ENCODE measurements around the gene RBMS3. TPM values are rescaled to one million over a fixed set of nuclear protein-coding genes. Genes with fewer than 3 reads are reported as not detected.
A peak's percentile ranks its signal among the peaks of the same experiment; 100 is the strongest.

The RBMS3 gene
- total RNA-seq, 2 experiments from 2014 or later, result 1.0 TPM; not detected in 1

- intact Hi-C loops (cut with micrococcal nuclease; ENCODE audit: unreplicated experiment), result no loop called here
- no TSS peak for BruUV-seq (replicated peaks)
- peaks cover 33% of the 10 kb centered on the region for H3K4me1 ChIP-seq (ENCODE audit: insufficient read depth, low read length, poor library complexity, severe bottlenecking)
Observed at GRCh38 chr3:29416514-29416913, 135.6 kb downstream of the RBMS3 start.

GRCh38 chr3:29420106-29420505, 139.2 kb downstream of the RBMS3 start:
- no peak overlapping the region for H3K4me3 ChIP-seq (ENCODE audit: low read depth, low read length, poor library complexity, severe bottlenecking)
- CTCF ChIA-PET (ENCODE audit: unreplicated experiment), result no interaction called here
- H3K27ac ChIP-seq (ENCODE audit: low read depth, low read length, poor library complexity, severe bottlenecking), result no peak overlapping the region
- no peak overlapping the region for H3K4me2 ChIP-seq (ENCODE audit: low read length)
- H2AFZ ChIP-seq (ENCODE audit: low read length), result peak overlapping the region; percentile 33; the same call in 1 of the 2 replicates
- intact Hi-C loops (cut with micrococcal nuclease; ENCODE audit: unreplicated experiment), result no loop called here
- H4K20me1 ChIP-seq (ENCODE audit: insufficient read depth, low read length), result no peaks in the 10 kb centered on the region
- H3K9me3 ChIP-seq (ENCODE audit: low read length), result no peaks in the 10 kb centered on the region
- no peaks in the 10 kb centered on the region for H3K4me1 ChIP-seq (ENCODE audit: insufficient read depth, low read length, poor library complexity, severe bottlenecking)
- POLR2A ChIA-PET, result interaction anchor here (0.9 kb wide), 1 partner anchor 67 kb away, joined by 4 read pairs; no protein-coding TSS in a partner anchor
- H3K9me2 ChIP-seq (ENCODE audit: insufficient read depth, low read length), result no peaks in the 10 kb centered on the region
- TF ChIP-seq EZH2phosphoT487 (IDR thresholded peaks at IDR 0.05; ENCODE audit: borderline replicate concordance, low read depth, low read length), result no peak
- TF ChIP-seq, protein P1, sequence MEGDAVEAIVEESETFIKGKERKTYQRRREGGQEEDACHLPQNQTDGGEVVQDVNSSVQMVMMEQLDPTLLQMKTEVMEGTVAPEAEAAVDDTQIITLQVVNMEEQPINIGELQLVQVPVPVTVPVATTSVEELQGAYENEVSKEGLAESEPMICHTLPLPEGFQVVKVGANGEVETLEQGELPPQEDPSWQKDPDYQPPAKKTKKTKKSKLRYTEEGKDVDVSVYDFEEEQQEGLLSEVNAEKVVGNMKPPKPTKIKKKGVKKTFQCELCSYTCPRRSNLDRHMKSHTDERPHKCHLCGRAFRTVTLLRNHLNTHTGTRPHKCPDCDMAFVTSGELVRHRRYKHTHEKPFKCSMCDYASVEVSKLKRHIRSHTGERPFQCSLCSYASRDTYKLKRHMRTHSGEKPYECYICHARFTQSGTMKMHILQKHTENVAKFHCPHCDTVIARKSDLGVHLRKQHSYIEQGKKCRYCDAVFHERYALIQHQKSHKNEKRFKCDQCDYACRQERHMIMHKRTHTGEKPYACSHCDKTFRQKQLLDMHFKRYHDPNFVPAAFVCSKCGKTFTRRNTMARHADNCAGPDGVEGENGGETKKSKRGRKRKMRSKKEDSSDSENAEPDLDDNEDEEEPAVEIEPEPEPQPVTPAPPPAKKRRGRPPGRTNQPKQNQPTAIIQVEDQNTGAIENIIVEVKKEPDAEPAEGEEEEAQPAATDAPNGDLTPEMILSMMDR (conservative IDR thresholded peaks at IDR 0.05; ENCODE audit: low read length), result no peak
- H3K36me3 ChIP-seq (ENCODE audit: insufficient read depth, low read length), result no peaks in the 10 kb centered on the region
- BruUV-seq (replicated peaks), result no TSS peak
- no peak for DNase-seq (ENCODE audit: low spot score)
- H3K79me2 ChIP-seq (ENCODE audit: insufficient read depth, low read depth, low read length), result no peaks in the 10 kb centered on the region

More at GRCh38 chr3:29416514-29416913, 135.6 kb downstream of the RBMS3 start:
- Histone ChIP-seq H3K36me3 (ENCODE audit: insufficient read depth, low read length) (no peaks in the 10 kb centered on the region), H3K9me3 (ENCODE audit: low read length) (no peaks in the 10 kb centered on the region), H4K20me1 (ENCODE audit: insufficient read depth, low read length) (no peaks in the 10 kb centered on the region), H2AFZ (ENCODE audit: low read length) (peak overlapping the region; percentile 15; the same call in 1 of the 2 replicates), H3K9me2 (ENCODE audit: insufficient read depth, low read length) (no peaks in the 10 kb centered on the region), H3K4me2 (ENCODE audit: low read length) (no peak overlapping the region), H3K4me3 (ENCODE audit: low read depth, low read length, poor library complexity, severe bottlenecking) (no peak overlapping the region), H3K27ac (ENCODE audit: low read depth, low read length, poor library complexity, severe bottlenecking) (no peak overlapping the region), H3K79me2 (ENCODE audit: insufficient read depth, low read depth, low read length) (no peaks in the 10 kb centered on the region)
- CTCF ChIA-PET (ENCODE audit: unreplicated experiment), result interaction anchor here (1.6 kb wide), 1 partner anchor 10 kb away, joined by 4 read pairs; no protein-coding TSS in a partner anchor
- no peak for TF ChIP-seq EZH2phosphoT487 (IDR thresholded peaks at IDR 0.05; ENCODE audit: borderline replicate concordance, low read depth, low read length)
- TF ChIP-seq, protein P1 (conservative IDR thresholded peaks at IDR 0.05; ENCODE audit: low read length), result no peak
- POLR2A ChIA-PET, result interaction anchor here (0.7 to 1.4 kb wide), 5 partner anchors 11 to 68 kb away, joined by 3 to 5 read pairs (median 3); no protein-coding TSS in a partner anchor
- DNase-seq (ENCODE audit: low spot score), result no peak

Measured in OCI-LY7 (cell line).